Measurements from ENCODE around the gene NUDT8.
"Not testable (repeated sequence)": the region's sequence is repeated elsewhere in the genome, so short reads cannot be mapped to it uniquely, and the experiment has no call there.

NUDT8 gene

DNA sequence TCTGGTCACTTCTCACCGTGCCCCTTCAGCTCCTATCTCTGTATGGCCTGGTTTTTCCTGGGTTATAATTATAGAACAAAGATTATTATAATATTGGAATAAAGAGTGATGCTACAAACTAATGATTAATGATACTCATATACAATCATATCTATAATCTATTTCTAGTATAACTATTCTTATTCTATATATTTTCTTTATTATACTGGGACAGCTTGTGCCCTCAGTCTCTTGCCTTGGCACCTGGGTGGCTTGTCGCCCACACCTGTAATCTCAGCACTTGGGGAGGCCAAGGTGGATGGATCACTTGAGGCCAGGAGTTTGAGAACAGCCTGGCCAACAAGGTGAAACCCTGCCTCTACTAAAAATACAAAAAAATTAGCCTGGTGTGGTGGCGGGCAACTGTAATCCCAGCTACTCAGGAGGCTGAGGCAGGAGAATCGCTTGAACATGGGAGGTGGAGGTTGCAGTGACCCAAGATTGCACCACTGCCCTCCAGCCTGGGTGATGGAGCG lies 30.0 kb upstream of the NUDT8 start:
- DNase-seq, result not testable (repeated sequence)

DNA sequence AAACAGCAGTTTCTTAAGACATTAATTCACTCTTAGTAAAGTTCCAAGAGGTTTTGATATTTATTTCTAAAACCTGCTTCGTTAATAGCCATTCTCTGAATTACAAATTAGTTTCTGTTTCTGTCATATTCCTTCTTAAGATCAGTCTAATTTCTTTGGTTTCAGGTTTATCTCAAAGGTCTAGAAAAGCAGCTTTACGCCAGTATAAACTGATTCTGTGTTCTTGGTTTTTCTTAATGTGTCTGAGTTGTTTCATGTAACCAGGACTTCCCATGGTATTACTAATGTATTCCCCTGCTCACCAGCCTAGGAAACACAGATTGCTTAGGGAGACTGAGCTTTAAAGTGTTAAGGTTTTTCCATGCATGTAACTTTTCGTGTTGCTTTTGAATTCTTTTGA lies 27.6 kb upstream of the NUDT8 start:
- DNase-seq, result no peak

DNA sequence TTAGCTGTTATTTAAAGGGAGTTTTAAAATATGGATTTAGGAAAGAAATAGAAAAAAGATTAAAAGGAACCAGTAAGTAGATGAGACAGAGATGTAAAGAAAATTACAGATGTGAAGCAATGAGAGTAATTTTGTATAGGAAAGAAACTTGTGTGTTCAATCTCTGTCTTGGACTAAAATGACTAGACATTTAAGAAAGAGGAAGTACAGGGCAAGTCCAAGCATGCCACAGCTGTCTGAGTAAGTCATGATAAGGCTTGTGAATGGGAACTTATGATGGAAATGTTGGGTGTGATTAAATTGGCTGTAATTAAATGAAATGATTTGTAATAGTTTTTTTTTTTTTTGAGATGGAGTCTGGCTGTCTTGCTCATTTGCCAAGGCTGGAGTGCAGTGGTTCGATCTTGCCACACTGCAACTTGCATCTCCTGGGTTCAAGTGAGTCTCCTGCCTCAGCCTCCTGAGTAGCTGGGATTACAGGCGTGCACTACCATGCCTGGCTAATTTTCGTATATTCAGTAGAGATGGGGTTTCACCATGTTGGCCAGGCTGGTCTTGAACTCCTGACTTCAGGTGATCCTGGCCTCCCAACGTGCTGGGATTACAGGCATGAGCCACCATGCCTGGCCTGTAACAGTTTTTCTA lies 26.7 kb upstream of the NUDT8 start:
- peak; percentile 14 for DNase-seq

DNA sequence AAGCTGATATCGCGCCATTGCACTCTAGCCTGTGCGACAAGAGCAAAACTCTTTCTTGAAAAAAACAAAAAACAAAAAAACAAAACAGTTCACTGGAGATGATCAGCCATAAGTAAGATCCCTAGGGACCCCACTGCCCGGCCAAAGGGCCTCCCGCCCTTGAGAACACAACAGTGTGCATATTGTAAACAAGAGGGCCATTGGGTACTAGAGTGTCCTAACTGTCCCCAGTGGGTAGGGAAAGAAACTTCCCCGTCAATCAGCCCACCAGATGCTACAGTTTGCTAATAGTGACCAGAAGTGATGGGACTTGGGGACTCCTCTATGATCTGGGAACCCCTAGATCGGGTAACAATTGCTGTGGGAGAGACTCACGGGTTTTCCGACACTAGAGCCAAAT lies 24.5 kb upstream of the NUDT8 start:
- DNase-seq, result no peak

DNA sequence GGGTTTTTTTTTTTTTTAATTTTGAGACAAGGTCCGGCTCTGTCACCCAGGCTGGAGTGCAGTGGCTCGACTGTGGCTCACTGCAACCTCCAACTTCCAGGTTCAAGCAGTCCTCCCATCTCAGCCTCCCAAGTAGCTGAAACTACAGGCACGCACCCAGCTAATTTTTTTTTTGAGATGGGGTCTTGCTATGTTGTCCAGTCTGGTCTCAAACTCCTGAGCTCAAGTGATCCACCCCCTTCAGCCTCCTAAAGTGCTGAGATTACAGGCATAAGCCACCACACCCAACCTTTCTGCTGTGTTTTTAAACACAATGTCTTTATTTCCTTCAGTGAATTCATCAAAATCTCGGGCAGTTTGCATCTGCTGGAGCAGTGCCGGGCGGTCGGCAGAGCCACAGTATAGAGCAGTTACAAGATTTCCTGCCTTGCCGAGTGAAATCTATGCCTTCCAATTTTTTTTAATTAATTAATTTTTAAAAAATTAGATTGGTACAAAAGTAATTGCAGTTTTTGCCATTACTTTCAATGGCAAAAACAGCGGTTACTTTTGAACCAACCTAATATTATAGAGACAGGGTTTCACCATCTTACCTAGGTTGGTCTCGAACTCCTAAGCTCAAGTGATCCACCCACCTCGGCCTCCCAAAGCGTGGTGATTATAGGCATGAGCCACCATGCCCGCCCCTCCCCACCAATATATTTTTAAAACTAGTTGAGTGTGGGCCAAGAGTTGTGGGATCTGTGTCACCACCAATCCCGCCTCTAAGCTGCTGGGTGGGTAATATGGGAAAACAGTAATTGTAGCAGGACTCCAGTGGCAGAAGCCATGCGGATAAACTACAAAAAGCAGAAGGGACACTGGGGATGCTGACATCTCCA lies 23.5 kb upstream of the NUDT8 start:
- DNase-seq, result no peak

DNA sequence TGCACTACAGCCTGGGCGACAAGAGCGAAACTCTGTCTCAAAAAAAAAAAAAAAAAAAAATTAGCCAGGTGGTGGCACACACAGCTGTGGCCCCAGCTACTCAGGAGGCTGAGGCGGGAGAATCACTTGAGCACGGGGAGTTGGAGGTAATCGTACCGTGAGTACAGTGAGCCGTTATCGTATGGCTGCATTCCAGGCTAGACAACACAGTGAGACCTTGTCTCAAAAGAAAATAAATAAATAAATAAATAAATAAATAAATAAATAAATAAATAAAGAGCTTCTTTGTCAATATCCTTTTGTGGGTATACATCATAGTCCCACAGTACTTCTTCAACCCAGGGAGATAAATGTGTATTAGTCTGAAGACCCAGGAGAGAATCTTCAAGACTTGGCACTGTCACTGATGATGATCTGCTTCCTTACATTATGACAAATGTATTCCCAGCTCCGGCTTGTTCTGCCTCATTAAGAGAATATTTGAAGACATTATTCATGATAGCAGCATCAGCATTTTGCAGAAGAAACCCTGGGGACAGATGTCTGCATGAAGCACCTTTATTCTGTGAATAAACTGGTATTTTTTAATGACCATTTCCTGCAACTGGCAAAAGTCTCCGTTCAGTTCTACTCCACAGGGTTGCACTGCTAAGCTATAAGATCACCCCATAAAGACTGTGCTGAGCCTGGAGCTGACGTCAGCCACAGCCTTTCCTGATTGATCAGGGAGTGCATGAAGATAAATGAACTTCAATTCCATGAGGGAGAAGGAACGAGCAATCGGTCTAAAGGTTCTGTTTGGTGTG lies 22.4 kb upstream of the NUDT8 start:
- DNase-seq, result no peak

DNA sequence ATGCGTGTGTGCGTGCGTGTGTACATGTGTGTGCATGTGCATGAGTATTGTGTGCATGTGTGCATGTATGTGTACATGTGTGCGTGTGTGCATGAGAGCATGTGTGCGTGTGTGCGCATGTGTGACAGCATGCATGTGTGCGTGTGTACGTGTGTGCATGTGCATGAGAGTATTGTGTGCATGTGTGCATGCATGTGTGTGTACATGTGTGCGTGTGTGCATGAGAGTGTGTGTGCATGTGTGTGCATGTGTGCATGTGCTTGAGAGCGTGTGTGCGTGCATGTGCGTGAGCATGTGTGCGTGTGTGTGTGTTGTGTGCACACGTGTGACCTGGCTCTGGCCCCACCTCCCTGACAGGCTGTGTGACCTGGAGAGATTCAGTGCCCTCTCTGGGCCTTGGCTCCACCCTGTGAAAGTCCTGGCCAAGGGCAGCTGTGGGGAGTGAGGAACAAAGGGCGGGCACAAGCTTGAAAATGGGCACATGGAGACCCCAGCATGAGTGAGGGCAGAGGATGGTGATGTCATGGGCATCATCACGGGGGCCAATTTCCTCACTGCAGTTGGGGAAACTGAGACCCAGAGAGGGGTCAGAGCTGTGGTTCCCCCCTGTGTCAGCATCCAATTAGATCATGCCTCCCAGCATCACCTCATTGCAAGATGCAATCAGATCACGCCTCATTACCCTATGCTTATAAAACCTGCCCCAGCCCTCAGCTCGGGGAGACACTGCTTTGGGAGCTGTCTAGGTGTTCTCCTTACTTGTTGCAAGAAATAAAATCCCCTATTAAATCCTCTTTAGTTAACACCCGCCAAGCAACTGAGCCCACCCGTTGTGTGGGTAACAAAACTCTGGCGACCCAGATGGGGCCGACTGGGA lies 20.1 kb upstream of the NUDT8 start:
- no peak for DNase-seq

DNA sequence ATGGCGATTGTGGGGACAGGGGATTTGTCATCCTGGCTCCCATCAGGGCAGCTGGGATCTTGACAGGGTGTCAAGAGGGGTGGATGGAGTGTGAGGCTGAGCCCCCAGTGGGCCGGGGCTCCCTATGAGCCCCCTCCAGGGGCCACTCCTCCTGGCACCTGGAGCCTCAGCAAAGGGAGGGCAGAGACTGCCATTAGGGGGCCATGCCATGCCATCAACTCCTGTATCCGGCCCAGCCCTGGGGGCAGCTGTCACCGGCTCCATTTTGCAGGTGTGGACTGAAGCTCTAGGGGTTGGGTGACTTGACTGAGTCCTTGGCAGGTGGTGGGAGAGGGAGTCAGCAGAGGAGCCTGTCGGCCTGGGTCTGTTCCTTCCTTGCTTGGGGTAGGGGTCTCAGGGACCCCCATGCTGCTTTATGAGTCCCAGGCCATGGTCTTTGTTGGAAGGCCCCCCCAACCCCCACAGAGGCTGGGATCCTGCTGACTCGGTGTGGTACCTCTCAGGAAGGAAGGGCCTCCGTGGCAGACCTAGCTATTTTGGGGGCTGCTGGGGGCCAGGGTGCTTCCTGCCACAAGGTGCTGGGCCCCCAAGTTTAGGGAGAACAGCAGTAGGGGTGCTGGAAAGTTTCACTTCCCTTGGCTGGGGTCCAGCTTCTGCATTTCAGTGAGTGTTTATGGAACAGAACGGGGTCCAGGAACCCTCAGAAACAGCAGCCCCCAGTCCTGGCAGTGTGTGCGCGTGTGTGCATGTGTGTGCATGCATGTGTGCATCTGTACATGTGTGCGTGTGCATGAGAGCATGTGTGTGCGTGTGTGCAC lies 19.3 kb upstream of the NUDT8 start:
- no peak for DNase-seq

DNA sequence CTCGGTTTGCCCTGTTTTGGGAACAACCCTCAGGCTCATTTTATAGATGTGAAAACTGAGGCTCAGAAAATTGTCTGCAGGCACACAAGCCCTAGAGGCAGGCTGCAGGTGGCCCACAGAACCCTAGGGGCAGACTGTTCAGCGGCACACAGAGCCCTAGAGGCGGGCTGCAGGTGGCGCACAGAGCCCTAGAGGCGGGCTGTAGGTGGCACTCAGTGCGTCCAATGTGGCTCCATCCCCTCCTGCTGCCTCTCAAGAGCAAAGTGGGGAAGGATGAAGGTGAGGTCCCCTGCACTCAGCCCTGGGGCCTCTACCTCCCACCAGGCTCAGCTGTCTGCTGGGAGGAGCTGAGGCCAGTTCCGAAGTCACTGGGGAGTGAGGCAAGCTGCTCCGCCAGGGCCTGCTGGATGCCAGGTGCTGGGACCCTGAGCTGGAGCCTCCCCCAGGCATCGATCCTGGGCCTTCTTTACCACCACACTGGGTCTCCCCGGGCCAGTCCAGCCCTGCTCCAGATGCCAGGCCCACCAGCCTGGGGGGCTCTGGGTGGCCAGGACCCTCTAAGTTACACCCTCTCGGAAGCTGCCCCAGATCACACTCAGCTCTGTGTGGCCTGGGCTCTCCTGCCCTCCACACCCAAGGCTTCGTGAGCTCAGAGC lies 18.5 kb upstream of the NUDT8 start:
- no peak for DNase-seq

DNA sequence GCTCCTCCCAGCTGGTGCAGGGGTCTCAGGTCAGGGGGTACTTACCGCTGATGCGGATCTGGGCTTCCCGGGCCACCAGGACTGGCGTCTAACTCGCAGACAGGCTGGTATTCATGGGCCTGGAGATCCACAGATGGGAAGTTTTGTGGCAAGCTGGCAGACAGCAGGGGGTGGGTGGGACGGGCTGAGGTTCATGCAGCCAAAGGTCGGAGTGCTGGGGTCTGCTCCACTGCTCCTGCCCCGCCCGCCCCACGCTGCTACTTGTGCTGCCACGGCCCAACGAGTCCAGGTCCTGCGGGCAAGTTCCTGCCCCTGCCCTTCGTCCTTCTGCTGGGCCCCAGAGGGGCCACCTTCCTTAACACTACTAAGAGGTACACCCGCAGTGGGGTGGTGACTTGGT lies 17.7 kb upstream of the NUDT8 start:
- no peak for DNase-seq

DNA sequence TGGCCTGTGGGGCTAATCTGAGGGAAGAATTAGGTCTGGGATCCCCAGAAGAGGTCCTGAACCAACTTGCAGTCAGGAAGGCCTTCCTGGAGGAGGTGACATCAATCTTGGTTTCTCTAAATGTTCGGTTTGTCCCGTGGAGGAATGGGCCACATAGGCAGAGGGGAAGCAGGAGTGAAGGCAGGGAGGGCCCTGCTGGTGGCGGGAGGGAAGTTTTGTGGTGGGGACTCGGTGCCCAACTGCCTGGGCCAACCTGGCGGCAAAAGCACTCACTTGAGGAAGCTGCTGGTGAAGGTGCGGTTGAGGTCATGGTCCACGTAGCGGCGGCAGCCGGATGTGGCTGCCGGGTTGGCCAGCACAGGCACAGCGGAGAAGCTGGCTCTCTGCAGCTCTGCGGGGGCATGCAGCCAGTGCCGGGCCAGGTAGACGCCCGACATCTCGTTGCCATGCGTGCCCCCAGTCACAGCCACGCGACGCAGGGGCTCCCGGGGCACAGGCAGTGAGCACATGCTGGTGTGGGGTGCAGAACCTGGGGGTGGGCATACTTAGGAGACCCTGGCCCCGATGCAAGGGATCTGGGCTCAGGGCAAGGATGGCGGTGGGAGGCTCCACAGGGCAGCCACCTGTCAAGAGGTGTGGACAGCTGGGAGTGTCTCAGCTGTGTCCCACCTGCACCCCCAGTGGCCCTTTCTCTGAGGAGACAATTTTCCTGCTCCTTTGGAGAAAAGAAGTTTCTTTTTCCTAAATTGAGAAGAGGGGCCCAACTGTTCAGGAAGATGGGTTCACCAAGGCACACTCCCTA lies 17.0 kb upstream of the NUDT8 start:
- DNase-seq, result no peak

DNA sequence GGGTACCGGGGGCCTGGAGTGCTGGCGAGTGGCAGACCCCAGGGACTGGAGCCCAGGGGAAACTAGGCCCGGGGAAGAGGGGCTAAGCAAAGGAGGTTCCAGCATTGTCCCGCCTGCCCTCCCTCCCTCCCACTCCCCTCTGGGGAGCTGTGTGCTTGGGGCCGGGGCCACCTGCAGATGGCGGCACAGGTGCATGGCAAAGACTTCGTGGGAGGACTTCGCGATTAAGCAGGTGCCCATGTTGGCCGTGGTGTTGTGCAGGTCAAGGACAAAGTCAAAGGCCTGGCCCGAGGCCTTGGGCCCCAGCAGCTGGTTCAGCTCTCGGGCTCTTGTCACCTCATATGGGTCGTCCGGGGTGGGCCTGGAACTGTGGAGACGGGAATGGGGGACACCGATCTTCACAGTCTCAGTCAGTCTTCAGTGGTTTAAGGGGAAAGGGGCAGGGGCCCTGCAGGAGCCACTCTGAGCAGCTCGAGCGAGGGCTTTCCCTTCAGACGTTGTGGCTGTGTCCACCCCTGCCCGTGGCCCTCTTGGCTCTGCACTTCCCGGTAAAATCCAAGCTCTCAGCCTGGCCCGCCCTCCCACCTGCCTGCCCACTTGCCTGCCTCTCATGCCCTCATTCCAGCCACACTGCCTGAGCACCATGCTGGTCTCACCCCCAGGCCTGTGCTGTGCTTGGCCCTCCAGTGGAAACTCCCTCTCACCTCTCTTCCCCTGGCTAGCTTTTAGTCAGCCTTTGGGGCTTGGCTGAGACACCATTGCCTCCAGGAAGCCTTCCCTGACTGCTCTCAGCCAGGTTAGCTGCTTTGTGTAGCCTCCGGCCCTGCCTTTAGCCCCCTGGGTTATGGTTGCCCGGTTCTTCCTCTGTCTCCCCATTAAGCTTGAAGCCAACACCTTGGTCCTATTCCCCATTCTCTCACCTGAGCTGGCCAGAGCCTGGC lies 16.1 kb upstream of the NUDT8 start:
- no peak for DNase-seq

DNA sequence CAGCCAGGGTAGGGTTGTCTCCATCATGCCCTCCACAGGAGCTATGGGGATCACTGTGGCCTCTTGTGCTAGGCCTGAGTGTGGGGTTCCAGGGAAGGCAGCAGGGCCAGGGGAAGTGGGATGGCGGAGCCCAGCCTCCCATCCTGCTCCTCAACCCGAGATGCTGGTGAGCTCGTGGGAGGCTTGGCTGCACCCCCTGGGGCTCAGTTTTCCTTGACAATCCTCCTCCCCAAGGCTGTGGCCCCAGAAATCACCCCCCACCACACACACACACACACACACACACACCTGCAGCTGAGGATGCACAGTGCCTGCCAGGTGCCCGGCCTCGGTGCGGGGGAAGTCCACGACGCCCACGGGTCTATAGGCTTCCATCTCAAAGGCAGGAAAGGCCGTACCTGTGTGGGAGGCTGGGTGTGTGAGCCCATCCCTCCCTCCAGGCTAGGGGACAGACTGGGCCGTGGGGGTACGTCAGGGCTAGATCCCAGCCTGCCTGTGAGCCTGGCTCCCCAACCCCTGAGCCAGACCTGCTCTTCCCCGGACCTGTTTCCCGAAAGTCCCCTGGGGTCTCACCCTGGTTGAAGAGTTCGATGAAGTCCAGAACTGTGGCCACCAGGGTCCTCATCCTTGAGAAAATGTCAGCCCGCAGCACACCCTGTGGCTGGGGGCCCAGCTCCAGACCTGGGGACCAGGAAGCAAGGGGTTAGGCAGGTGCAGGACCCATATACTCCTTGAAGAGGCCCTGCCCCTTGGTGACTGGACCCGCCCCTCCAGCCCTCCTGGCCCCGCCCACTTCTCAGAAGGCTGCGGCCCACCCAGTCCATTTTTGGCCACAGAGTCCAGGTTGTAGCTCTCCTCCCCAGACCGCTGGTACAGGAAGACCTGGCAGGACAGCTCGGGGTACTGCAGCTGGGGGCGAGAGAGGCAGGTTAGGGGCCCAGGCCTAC lies 15.0 kb upstream of the NUDT8 start:
- no peak for DNase-seq

DNA sequence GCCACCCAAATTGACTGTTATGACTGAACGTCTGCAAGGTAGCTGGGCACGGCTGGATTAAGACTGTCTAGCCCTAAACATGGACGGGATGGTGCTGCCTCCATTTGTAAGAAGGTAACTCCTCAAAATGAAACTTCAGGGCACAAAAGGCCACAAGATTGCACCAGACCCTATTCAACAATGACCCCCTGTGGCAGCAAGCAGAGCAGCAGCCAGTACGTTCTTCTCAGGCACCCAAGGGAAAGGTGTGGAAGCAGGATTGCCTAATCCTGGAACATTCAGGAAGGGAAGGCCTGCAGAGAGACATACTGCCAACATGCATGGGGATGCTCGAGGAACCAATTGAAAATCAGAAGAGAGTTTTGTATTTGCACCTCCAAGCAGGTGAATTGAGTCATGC lies 14.3 kb upstream of the NUDT8 start:
- no peak for DNase-seq

DNA sequence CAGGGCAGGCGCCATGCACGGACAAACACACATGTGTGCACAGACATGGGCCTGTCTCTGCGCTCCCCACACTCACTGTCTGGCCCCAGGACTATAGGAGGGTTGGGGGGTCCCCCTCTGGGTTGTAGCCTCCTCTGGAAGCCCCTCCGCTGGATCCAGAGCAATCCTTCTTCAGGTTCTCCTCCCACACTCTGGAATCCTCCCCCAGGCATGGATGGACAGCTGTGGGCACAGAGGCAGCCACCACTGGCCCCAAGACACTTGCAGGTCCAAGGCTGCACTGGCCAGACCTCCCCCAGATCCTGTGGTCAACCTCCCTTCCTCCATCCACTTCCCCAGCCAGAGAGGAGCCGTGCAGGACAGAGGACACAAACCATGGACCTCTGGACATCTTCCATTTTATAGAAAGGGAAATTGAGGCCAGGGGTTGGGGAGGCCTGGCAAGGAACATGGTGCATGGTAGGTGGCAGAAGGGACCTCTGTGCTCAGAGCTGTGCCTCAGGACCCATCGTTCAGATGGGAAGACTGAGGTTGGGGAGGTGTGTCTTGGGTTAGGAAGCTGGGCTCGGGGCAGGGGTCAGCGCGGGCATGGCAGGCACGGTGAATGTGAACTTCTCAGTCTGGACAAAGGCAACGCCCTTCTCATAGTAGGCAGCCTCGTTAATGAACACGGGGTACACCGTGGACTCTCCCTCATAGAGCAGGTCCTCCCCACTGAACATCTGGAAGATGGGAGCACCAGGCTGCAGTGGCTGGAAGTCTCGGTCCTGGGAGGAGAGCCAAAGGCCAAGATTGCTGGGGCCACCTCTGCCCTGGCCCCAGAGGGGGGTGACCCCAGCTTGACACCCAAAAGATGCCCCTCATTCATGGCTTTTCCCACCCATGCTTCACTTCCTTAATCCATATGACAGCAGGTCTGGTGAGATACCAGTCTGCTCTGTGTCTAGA lies 12.7 kb upstream of the NUDT8 start:
- no peak for DNase-seq

Measured in NCI-H226 (cell line).